HL-60 (cell line): Measurements from ENCODE around the gene STKLD1.

Experiments
- DNase-seq, 2 experiments: peaks; one replicate each; pipeline ENCODE4 v3.0.0-alpha.2; 2010 to 2020; ENCODE audit warnings: low read depth in 1 of 2, low spot score in 1 of 2
- H3K27ac ChIP-seq: fragments of 250-450 bp; sonication (Bioruptor Pico); replicated peaks from 2 replicates; pipeline ENCODE4 v1.5.1; 2020; ENCODE audit warnings: mild to moderate bottlenecking, moderate library complexity
- H3K27me3 ChIP-seq: fragments of 250-450 bp; sonication (Bioruptor Pico); 2 replicates; pipeline ENCODE4 v1.5.1; 2021; ENCODE audit warnings: mild to moderate bottlenecking, moderate library complexity; ENCODE audit not compliant: insufficient read depth, poor library complexity, severe bottlenecking
- H3K4me3 ChIP-seq: replicated peaks from 2 replicates; pipeline ENCODE4 v1.5.1; 2011; ENCODE audit warnings: mild to moderate bottlenecking, control low read depth, low read length; ENCODE audit not compliant: insufficient read depth
- CTCF ChIP-seq: IDR thresholded peaks from one replicate; pipeline ENCODE4 v1.5.1; 2011; ENCODE audit warnings: low read length, control low read depth, inconsistent platforms; ENCODE audit not compliant: insufficient read depth
- GABPA ChIP-seq: IDR thresholded peaks from 2 replicates; pipeline ENCODE4 v1.6.1; 2012; ENCODE audit warnings: low read depth
- POLR2AphosphoS5 ChIP-seq: IDR thresholded peaks from 2 replicates; pipeline ENCODE4 v1.6.1; 2012; ENCODE audit warnings: low read depth
- REST ChIP-seq: IDR thresholded peaks from 2 replicates; pipeline ENCODE4 v1.6.1; 2012; ENCODE audit warnings: low read depth; ENCODE audit not compliant: insufficient replicate concordance
- SPI1 ChIP-seq: IDR thresholded peaks from 2 replicates; pipeline ENCODE4 v1.6.1; 2012; ENCODE audit warnings: low read depth, mild to moderate bottlenecking, borderline replicate concordance

The STKLD1 gene

GRCh38 chr9:133366435-133366834, 9.7 kb upstream of the STKLD1 start:
- no peak for TF ChIP-seq GABPA
- no peak for TF ChIP-seq REST
- TF ChIP-seq POLR2AphosphoS5: no peak
- TF ChIP-seq SPI1: no peak
- TF ChIP-seq CTCF: no peak
- no peak overlapping the region for H3K4me3 ChIP-seq
- H3K27ac ChIP-seq: no peak overlapping the region
- H3K27me3 ChIP-seq: no peaks in the 10 kb centered on the region
- no peak for DNase-seq

- H3K4me3 ChIP-seq: no peak overlapping the region
Observed at GRCh38 chr9:133367221-133367620, 8.9 kb upstream of the STKLD1 start.

GRCh38 chr9:133367778-133368177, 8.4 kb upstream of the STKLD1 start:
- H3K27me3 ChIP-seq: no peaks in the 10 kb centered on the region
- no peak for DNase-seq
- H3K4me3 ChIP-seq: no peak overlapping the region
- H3K27ac ChIP-seq: no peak overlapping the region
- TF ChIP-seq POLR2AphosphoS5: no peak
- no peak for TF ChIP-seq GABPA
- TF ChIP-seq SPI1: no peak
- TF ChIP-seq CTCF: no peak
- no peak for TF ChIP-seq REST

More at GRCh38 chr9:133367221-133367620, 8.9 kb upstream of the STKLD1 start:
- Histone ChIP-seq H3K27me3 (no peaks in the 10 kb centered on the region), H3K27ac (no peak overlapping the region)
- no peak for TF ChIP-seq REST
- TF ChIP-seq GABPA: no peak
- no peak for TF ChIP-seq POLR2AphosphoS5
- TF ChIP-seq SPI1: no peak
- TF ChIP-seq CTCF: no peak
- DNase-seq: no peak
